ENCODE data around the gene HTRA3. TPM values are rescaled to one million over a fixed set of nuclear protein-coding genes. Genes with fewer than 3 reads are reported as not detected.
"Not testable (repeated sequence)": the region's sequence is repeated elsewhere in the genome, so short reads cannot be mapped to it uniquely, and the experiment has no call there.

Gene HTRA3
- total and polyA plus RNA-seq, 10 donors, result 0.26 to 5.5 (median 2.5) TPM

- intact Hi-C loops (cut with DNase I; ENCODE audit: low total_unique reads), result no loop called here
- no peak overlapping the region for H3K27ac ChIP-seq
- whole genome bisulfite sequencing, 5 donors, result 90 to 93% (median 91%) methylated on average over 36 to 39 of the region's 39 CpGs
- no peak overlapping the region for H3K4me3 ChIP-seq
- H3K4me1 ChIP-seq, result peaks cover 0 to 15% (median 0%) of the 10 kb centered on the region in 6 donors
- H3K9me3 ChIP-seq, result no peaks in the 10 kb centered on the region
- no peaks in the 10 kb centered on the region for H3K36me3 ChIP-seq
- H3K27me3 ChIP-seq (replicated peaks in 1 of 7), result peaks cover 0 to 23% (median 0%) of the 10 kb centered on the region in 7 donors
- DNase-seq, result no peak
- TF ChIP-seq POLR2A (IDR thresholded peaks at IDR 0.05) (no peak), POLR2AphosphoS5 (IDR thresholded peaks at IDR 0.05) (no peak)
- TF ChIP-seq, protein P1, sequence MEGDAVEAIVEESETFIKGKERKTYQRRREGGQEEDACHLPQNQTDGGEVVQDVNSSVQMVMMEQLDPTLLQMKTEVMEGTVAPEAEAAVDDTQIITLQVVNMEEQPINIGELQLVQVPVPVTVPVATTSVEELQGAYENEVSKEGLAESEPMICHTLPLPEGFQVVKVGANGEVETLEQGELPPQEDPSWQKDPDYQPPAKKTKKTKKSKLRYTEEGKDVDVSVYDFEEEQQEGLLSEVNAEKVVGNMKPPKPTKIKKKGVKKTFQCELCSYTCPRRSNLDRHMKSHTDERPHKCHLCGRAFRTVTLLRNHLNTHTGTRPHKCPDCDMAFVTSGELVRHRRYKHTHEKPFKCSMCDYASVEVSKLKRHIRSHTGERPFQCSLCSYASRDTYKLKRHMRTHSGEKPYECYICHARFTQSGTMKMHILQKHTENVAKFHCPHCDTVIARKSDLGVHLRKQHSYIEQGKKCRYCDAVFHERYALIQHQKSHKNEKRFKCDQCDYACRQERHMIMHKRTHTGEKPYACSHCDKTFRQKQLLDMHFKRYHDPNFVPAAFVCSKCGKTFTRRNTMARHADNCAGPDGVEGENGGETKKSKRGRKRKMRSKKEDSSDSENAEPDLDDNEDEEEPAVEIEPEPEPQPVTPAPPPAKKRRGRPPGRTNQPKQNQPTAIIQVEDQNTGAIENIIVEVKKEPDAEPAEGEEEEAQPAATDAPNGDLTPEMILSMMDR (IDR thresholded peaks at IDR 0.05 in 8 of 11, conservative IDR thresholded peaks at IDR 0.05 in 3 of 11), result no peak
Observed at GRCh38 chr4:8345946-8346814, 76.6 kb downstream of the HTRA3 start.

GRCh38 chr4:8346838-8347605 lies 77.5 kb downstream of the HTRA3 start:
- Histone ChIP-seq H3K36me3 (no peaks in the 10 kb centered on the region), H3K27ac (no peak overlapping the region), H3K4me1 (peaks cover 0 to 18% (median 0%) of the 10 kb centered on the region in 6 donors), H3K9me3 (no peaks in the 10 kb centered on the region), H3K27me3 (replicated peaks in 1 of 7) (peaks cover 0 to 27% (median 0%) of the 10 kb centered on the region in 7 donors), H3K4me3 (no peak overlapping the region)
- no peak for DNase-seq
- no peak for TF ChIP-seq POLR2AphosphoS5 (IDR thresholded peaks at IDR 0.05)
- TF ChIP-seq, protein P1 (IDR thresholded peaks at IDR 0.05 in 8 of 11, conservative IDR thresholded peaks at IDR 0.05 in 3 of 11), result no peak
- no peak for TF ChIP-seq POLR2A (IDR thresholded peaks at IDR 0.05)
- intact Hi-C loops (cut with DNase I; ENCODE audit: low total_unique reads), result no loop called here
- 60 to 77% (median 73%) methylated on average over 14 to 16 of the region's 16 CpGs for WGBS, 5 donors

DNA sequence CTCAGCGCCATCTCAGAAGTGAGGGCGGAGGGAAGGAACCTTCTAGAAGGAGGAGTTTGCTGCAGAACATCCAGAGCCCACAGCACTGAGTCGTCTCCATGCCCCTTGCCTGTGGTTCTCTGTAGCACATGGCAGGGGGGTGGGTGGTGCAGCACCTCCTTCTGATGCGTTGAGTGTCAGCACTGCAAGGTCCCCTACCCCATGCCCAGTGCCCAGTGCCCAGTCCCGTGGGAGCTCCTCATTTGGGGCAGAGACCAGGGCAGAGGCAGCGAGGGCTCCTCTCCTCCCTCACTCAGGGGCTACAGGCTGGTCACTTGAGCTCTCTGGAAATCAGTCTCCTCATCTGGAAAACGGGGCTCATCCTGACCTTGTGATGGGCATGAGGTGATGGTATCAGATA lies 78.1 kb downstream of the HTRA3 start:
- H3K27ac ChIP-seq, result no peak overlapping the region
- no peak for DNase-seq
- H3K4me3 ChIP-seq, result no peak overlapping the region
- 75 to 83% (median 80%) methylated on average over 5 to 7 of the region's 7 CpGs for WGBS, 5 donors
- peaks cover 0 to 33% (median 0%) of the 10 kb centered on the region in 7 donors for H3K27me3 ChIP-seq (replicated peaks in 1 of 7)
- intact Hi-C loops (cut with DNase I; ENCODE audit: low total_unique reads), result no loop called here
- TF ChIP-seq, protein P1 (IDR thresholded peaks at IDR 0.05 in 8 of 11, conservative IDR thresholded peaks at IDR 0.05 in 3 of 11), result no peak
- TF ChIP-seq POLR2AphosphoS5 (IDR thresholded peaks at IDR 0.05), result no peak
- no peak for TF ChIP-seq POLR2A (IDR thresholded peaks at IDR 0.05)
- H3K4me1 ChIP-seq, result peaks cover 0 to 24% (median 2%) of the 10 kb centered on the region in 6 donors
- no peaks in the 10 kb centered on the region for H3K36me3 ChIP-seq
- H3K9me3 ChIP-seq, result no peaks in the 10 kb centered on the region

DNA sequence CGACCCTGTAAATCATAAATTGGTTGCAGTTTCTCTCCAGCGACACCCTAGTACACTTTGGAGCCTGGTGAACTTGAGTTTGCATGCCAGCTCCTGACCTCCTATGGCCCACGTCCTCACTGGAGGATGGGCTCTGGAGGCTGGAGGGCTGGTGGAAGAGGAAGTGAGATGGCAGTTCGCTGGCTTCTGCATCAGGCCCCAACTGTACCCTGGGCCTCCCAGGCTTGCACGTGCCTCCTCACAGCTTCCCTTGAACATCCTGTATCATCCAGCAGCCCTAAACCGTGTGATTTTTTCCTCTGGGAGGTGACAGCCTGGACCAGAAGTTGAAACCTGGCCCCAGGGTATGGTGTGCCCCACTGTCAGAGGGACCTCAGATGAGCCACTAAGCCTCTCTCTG lies 78.5 kb downstream of the HTRA3 start:
- peaks cover 0 to 26% (median 4%) of the 10 kb centered on the region in 6 donors for H3K4me1 ChIP-seq
- TF ChIP-seq POLR2A (IDR thresholded peaks at IDR 0.05), result no peak
- TF ChIP-seq, protein P1 (IDR thresholded peaks at IDR 0.05 in 8 of 11, conservative IDR thresholded peaks at IDR 0.05 in 3 of 11), result no peak
- TF ChIP-seq POLR2AphosphoS5 (IDR thresholded peaks at IDR 0.05), result no peak
- H3K27ac ChIP-seq, result no peak overlapping the region
- H3K36me3 ChIP-seq, result no peaks in the 10 kb centered on the region
- no peaks in the 10 kb centered on the region for H3K9me3 ChIP-seq
- H3K4me3 ChIP-seq, result no peak overlapping the region
- peaks cover 0 to 36% (median 0%) of the 10 kb centered on the region in 7 donors for H3K27me3 ChIP-seq (replicated peaks in 1 of 7)
- 36 to 51% (median 37%) methylated on average over 5 to 6 of the region's 6 CpGs for WGBS, 5 donors
- intact Hi-C loops (cut with DNase I; ENCODE audit: low total_unique reads), result no loop called here
- no peak for DNase-seq

DNA sequence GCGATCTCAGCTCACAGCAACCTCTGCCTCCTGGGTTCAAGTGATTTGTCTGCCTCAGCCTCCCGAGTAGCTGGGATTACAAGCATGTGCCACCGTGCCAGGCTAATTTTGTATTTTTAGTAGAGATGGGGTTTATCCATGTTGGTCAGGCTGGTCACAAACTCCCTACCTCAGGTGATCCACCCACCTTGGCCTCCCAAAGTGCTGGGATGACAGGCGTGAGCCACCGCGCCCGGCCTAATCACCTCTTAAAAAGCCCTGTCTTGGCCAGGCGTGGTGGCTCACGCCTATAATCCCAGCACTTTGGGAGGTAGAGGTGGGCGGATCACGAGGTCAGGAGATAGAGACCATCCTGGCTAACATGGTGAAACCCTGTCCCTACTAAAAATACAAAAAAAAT lies 79.7 kb downstream of the HTRA3 start:
- H3K27ac ChIP-seq; H3K4me3 ChIP-seq; H3K36me3 ChIP-seq; H3K9me3 ChIP-seq; DNase-seq; intact Hi-C loops (cut with DNase I; ENCODE audit: low total_unique reads): not testable (repeated sequence)
- H3K4me1 ChIP-seq, result peaks cover 0 to 21% (median 5%) of the 10 kb centered on the region in 6 donors
- peaks cover 0 to 41% (median 0%) of the 10 kb centered on the region in 7 donors for H3K27me3 ChIP-seq (replicated peaks in 1 of 7)
- WGBS, 5 donors, result 86 to 95% (median 93%) methylated on average over 11 of the region's 11 CpGs
